NCI-H2227 treated with DMSO at 0.1 percent for 48 hours (cell line): ENCODE measurements around the gene HDAC7.
"Not testable (repeated sequence)": the region's sequence is repeated elsewhere in the genome, so short reads cannot be mapped to it uniquely, and the experiment has no call there.

Source experiments
- DNase-seq: peaks from one replicate; lab custom pipeline; 2025; lab: John Stamatoyannopoulos, UW

HDAC7 gene

DNA sequence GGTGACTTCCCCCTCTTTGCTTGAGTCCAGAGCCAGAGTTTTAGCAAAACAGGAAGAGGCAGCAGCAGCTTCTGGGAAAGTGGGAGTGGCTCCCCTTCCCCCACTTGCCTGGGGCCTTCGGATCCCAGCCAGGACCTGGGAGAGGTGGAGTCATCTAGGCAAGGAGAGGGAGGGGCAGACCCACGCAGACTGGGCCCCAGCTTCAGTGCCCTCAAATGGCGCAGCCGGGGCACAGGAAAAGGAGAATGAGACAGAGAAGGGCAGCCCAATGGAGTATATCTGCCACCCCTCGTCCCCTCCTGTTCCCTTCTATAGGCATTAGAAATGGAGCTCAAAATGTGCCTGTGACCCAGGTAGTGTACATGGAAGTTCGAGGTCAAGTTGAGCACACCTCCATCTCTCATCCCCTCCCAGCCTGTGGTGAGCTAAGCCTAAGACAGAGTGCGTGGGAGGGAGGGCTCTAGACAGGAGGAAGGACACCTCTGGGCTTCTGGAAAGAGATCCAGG lies 9.3 kb upstream of the HDAC7 start:
- DNase-seq = no peak

DNA sequence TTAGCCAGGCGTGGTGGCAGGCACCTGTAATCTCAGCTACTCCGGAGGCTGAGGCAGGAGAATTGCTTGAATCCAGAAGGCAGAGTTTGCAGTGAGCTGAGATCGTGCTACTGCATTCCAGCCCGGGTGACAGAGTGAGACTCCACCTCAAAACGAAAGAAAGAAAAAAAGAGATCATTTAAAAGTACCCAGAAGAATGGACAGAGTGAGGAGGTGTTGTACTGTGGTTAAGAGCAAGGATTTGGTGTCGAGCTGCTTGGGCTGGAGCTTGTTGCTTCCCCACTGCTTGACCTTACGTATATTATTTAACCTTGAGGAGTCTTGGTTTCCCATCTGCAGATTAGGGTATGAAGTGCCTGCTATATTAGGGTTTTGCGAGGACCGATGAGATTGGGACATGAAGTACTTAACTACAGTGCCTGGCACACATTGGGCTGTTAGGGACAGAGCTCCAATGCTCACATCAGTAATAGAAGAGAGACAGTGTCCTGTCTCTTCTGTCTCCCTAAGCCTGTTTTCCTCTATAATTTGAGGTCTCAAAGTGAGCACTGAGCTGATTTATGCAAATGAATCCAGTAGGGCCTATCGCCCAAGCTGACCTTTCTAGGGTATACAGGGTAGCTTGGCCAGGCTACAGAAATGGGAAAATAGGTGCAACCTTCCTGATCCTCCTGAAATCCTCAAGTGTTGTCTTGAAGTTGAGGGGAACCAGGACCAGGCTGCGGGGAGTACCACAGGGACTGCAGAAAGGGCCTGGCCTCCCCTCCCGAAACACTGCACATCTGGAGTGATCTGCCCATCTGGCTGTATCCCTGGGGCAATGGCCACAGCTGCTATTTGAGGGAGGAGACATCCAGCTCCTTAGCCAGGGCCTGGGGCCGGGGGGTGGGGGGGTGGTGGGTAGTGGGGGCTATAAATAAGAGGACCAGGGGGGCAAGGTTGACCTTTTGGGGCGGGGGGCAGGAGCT lies 8.6 kb upstream of the HDAC7 start:
- DNase-seq = no peak

DNA sequence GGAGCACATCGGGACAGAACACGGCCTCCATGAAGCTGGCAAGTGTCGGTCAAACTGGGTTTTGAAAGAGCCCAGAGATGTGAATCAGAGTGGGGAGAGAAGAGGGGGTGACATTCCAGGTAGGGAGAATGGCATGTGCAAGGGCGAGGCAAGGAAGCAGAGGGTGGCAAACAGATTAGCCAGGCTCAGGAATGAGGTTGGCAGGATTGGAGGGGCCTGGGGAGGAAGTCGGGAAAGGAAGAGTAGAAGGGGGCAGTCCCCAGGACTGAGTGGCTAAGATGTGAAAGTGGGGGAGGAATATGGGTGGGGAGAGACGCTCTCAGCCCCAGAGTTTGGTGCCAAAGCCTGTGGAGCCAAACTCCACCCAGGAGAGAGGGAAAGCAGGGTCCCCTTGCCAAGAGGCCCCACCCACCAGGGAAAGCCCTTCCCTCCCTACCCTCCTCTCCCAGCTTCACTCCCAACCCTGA lies 5.5 kb upstream of the HDAC7 start:
- no peak for DNase-seq

DNA sequence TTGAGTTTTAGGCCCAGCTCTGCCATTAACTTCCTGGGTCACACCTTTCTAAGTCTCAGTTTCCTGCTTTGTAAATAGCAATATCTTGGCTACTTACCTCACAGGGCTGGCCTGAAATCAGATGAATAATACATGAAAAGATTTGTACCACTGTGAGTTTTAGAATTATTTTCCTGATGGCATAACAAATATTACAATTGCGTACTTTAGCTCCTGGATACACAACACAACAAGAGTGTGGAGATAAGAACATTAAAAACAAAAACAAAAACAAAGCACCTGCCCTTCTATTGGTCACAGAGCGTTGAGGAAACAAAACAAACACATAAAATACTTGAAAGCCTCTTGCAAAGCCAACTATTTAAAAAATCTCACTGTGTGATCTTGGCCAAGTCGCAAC lies 4.9 kb upstream of the HDAC7 start:
- DNase-seq = no peak

DNA sequence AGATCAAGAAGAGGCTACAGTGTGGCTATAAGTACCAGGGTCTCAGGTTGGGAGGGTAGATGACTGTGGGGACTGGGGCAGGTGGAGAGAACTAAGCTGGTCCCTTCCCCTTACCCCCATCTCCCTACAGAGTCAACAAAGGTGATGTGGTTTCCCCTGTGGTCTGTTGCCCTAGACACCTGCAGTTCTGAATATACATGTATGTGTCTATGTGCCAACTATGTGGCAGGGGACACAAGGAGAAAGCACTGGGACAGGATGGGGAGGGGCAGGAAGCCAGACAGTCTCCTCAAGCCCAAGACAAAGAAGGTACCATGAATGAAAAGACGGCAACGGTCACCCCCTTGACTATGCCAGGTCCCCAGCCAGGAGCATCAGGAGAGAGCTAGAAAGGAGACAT lies 4.5 kb upstream of the HDAC7 start:
- DNase-seq = no peak

DNA sequence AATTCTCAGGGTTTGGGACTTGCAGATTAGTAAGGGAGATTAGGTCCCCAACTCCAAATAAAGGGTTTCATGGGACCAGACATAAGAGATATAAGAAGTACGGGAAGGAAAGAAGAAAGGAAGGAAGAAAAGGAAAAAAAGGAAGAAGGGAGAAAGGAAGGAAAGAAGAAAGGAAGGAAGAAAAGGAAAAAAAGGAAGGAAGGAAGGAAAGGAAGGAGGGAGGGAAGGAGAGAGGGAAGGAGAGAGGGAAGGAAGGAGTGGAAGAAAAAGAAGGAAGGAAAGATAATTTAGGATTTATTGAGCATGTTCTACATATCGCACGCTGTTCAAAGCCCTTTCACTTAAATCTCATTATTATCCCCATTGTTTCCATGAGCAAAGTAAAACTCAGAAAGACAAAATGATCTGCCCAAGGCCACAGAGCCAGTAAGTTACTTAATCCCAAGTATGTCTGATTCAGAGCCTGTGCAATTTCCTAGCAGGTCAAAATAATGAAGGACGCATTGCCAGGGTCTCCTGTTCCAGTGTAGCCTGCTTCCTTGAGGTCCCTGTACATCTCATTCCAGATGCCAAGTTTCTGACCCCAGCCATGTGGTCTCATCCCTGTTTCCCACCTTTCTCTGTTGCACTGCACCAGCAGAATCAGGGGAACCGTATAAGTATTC lies 3.9 kb upstream of the HDAC7 start:
- DNase-seq = no peak

DNA sequence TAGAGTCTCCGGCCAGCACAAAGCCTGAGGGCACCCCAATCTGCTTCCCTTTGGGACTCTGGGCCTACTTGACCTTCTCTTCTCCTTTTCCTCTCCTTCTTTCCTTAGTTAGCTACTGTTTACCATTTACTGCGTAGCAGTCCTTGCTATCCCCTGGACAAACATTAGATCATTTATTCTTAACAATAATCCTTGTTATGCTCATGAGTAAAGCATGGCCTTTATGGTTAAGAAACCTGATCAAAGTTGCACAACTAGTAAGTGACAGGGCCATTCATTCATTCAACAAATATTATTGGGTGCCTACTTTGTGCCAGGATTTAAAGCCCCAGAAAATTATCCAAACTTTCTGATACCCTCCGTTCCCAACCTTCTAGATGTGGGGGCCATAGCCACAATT lies 3.2 kb upstream of the HDAC7 start:
- DNase-seq = no peak

DNA sequence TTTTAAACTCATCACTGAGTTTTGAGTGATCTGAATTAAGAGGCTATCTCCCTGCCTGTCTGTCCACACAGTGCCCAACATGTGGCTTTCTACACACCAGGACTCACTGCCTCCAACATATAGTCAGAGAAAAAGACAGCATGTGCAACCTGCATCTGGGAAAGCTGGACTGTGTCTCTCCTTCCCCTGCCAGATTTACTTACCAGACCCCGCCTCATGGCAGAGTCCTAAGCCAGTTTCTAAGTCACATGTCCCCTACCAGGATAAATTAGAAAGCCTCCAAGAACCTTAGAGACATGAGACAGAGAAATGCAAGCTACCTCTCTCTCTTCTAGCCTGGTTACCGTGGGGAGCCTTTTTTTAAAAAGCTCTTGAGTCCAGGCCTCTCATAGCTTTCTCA lies 2.7 kb upstream of the HDAC7 start:
- DNase-seq = no peak

DNA sequence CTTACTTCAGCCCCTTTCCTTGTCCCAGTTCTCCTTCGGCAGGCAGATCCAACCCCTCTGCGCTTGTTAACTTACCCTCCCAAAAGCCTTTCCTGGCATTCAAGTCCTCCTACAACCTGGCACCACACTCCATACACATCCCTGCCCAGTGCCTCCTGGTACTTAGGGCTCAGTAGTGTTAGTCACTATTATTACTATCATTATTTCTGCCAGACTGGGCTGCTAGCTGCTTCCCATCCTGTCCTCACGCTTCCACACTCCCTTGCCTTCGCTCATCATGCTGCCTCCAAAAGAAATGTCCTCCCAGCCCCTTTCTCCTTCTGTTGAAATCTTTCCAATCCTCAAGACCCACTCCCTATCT lies 1.6 kb upstream of the HDAC7 start:
- no peak for DNase-seq

DNA sequence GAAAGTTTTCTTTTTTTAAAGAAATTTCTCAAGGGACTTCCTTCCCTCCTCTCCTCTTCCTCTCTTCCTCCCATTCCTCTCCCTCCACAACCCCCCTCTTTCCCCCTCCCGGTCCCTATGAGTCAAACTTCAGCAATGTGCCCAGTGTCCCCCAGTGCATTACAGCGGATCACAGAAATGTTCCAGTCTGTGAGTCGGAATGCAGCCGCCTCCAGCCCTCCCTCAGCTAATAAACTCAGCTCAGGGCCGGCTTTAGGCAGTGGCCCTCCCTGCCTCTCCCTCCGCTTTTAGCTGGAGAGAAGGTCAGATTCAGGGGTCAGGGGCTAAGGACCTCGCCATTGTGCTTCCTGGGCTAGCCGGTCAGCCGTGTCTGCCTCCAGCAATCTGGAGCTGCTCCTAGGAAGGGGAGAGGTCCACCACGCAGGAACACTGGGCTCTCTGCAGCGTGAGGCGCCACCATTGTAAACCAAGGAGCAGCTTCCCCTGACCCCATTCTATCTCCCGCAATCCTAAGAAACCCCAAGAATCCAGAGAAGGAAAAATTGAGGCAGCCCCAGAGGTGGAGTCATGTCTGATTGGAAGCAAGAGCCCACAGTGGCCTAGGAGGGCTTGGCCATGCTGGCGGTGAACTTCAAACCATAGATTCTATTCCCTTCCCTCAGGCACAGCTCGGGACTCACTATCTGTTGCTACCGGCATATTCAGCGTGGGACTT lies 1.1 kb upstream of the HDAC7 start:
- no peak for DNase-seq

DNA sequence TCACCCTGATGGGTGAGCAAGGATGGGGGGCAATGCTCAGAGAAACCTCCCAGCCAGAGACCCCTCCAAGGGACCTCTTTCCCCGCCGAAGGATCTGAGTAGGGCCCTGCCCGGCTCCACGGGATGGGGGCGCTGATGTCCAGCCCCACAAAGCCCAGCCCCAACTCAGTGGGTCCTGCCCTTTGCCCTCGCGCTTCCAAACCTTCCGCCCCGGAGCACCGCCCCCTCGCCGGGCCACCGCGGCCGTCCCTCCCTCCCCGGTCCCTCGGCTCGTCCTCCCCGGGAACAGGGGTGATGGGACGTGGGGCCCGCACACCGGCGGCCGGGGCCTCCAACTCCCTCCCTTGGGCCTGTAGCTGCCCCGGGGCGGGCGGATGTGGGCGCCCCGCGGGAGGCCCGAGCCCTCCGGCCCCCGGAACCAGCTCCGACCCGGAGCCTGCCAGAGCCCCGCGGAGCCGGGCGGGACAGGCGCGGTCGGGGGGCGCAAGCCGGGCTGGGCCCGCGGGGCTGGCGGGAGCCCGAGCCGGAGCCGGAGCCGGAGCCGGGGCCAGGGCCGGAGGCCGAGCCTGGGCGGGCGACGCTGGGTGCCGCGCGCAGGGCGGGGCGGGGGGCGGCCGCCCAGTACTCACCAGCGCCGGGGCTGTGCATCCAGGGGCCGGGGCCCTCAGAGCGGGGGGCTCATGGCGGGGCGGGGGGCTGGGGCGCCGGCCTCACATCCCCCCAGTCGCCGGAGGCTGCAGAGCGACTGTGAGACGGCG lies 386 bp downstream of the HDAC7 start:
- DNase-seq = no peak

DNA sequence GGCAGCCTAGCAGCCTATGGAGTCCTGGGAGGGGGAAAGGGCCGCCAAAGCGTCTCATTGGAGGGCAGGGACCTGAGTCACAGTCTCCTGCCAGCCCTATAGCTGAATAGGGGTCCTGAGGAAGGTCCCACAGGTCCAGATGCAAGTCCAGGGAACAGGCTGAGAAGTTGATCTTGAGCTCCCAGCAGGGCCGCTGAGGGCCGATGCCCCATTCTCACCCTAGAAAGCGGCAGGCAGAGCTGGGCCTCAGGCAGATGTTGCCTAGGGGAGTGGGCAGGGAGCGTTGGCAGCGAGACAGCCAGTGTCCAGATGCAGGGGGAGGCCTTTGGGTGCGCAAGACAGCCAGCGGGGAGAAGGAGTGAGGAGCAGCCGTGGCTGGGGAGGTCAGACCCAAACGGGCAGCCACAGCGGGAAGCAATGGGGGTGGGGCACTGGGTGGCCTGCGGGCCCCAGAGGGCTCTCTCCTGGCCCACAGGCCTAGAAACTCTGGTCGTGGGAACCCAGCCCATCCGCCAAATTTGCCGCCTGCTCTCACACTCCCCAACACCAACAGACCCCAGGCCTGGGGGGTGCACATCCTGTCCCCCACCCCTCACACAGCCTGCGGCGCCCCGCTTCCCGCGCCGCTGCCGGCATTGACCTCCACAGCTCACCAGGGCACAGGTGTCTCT lies 1.1 kb downstream of the HDAC7 start:
- no peak for DNase-seq

DNA sequence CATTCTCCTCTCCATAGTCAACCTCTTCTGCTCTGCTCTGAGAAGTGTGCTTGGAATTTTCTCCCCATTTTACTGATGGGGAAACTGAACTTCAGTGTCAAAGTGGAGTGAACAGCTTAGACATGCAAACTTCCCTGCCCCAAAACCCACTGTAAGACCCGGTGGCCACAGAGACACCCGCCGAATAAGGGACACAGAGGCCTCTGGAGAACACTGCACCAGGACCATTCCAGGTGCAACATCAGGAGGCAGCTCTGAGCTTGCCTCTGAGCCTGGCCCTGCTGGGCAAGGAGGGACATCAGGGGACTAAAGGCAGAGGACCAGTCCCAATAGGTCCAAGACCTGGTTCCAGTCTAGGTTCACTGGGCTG lies 1.7 kb downstream of the HDAC7 start:
- DNase-seq = no peak

DNA sequence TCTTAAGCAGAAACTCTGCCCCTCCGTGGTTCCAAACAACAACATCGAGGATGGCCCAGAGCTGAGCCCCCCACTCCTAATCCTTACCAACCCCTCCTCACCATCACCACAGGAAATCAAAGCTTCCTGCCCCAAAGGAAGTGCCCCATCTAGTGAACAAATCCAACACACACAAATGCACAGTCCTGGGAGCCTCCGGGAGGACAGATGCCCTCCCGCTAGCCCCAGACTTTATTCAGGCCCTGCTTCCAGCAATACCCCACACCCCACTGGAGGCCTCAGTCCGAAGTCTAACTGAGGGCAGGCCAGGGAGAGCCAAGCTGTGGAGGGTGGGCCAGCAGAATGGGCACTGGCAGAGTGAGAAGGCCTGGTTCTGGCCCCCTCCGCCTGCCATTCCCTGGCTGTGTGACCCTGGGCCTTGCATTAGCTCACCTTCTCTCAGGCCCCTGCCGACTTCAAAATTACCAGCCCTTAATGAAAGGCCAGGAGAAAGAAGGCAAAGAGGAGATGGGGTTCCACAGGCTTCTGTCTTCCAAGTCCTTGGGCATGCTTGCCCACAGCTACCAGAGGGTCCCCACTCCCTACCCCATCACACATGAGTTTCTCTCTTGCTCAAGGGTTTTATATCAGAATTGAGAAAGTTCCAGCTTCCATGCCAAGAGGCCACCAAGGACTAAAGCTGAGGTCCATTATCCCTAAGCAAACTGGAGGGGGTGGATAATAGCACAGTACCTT lies 2.3 kb downstream of the HDAC7 start:
- no peak for DNase-seq

DNA sequence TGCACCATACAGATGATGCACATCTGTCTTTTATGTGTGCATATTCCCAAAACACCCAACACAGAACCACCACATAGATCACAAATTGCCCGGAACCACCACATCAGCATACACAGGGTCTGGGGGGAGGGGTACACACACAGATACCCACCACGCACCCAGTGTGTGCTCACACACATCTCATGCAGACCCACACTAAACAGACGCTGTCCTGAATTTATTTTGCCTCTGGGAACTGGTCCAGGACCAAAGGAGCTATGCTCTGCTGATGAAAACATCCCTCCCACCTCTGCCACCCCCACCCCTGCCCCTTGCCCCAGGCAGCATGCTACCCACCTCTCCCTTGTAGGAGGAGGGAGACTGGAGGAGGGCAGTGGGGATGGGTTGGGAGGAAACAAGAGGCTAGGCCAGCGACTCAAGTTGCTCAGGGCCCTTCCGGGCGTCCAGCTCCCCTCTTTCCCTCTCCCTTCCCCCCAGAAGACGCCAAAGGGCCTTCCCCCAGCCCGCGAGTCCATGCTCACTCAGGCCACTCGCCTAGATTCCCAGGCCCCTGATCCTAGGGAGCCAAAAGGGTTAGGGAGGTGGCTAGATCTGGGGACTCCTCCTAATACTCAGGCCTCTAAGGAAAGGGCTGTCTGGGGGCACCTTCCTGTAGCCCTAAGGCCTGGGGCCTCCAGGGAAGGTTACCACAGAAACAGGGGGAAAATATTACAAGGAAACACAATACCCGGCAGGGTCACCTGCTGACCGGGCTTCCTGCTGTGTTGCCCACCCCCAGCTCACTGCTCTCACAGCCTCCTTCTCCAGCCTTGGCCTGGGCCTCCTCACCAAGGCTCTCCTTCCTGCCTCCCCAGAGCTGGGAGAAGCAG lies 3.1 kb downstream of the HDAC7 start:
- no peak for DNase-seq

DNA sequence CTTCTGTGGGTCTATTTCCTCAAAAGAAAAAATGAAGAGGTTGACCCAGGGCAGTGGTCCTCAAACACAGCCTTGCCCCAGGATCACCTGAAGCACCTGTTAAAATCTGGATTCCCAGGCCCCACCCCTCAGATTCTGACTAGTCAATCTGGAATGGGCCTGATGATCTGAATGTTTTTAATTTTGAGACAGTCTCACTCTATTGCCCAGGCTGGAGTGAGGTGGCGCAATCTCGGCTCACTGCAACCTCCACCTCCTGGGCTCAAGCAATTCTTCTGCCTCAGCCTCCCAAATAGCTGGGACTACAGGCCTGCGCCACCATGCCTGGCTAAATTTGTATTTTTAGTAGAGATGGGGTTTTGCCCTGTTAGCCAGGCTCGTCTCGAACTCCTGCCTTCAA lies 4.3 kb downstream of the HDAC7 start:
- not testable (repeated sequence) for DNase-seq

DNA sequence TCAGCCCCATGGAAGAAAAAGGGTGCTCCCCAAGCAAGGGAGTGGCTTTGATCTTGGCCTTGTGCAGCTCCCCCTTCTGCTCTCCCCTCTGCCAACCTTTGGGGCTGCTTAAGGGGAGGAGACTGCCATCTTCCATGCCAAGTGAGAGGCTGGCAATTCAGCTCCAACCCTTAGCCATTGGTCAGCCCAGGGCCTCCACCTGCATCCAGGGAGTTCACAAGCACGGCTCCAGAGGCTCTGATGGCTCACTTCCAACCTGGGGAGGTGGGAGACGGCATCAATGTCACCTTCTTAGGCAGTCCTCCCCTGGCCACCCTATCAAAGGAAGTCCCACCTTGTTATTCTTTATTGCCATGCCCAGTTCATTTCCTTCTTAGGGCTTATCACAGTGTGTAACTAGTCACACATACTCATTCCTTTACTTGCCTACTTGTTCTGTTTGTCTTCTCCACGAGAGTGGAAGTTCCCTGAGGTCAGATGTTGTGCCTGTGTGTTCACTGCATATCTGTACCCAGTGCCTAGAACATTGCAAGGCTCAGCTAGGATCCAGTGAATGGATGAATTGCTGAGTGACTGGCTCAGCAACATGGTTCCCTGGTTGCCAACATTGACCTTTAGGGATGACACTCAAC lies 5.0 kb downstream of the HDAC7 start:
- no peak for DNase-seq

DNA sequence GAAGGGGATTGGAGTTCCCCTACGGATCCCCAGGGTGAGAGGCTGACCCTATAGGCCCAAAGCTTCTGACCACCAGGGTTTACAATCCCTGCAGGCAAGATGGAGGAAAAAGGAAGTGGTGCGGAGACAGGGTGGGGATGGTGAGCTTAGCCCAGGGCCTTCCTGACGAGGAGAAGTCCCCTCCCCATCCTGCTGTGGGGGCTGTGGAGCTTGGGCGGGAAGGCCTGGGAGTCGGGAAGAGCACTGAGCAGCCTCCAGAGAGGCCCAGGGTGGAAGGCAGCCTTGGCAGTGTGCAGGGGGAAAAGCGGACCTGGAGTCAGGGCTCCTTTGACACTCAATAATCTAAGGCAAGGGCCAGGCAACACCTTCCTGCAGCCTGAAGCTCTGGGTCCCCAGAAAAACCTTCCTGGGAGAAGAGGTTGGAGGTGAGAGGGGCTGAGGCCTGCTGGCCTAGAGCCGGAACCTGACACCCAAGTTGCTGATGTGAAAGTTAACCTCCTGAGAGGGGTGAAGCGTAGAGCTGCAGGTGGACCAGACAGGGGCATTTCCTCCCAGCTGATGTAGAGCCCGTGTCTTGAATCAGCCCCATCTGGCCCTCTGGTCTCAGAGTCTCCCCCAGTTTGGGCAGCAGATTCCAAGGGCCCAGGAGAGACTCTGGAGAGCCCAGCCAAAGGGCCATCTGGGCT lies 6.0 kb downstream of the HDAC7 start:
- no peak for DNase-seq
